ENCODE measurements around the gene KRT16. TPM values are rescaled to one million over a fixed set of nuclear protein-coding genes. Genes with fewer than 3 reads are reported as not detected.

KRT16 gene
- total and polyA plus RNA-seq, 2 experiments from 2014 or later: 0.90 to 2.5 TPM

GRCh38 chr17:41639492-41640473, 27.2 kb upstream of the KRT16 start:
- no peak overlapping the region for H3K9ac ChIP-seq
- H2AFZ ChIP-seq: no peak overlapping the region
- TF ChIP-seq EZH2phosphoT487 (IDR thresholded peaks at IDR 0.05; ENCODE audit: insufficient read depth, low read depth) (no peak), EZH2 (IDR thresholded peaks at IDR 0.05; ENCODE audit: insufficient read depth, poor library complexity, severe bottlenecking) (no peak)
- H3K79me2 ChIP-seq (ENCODE audit: insufficient read depth): no peaks in the 10 kb centered on the region
- no peaks in the 10 kb centered on the region; the same call in 1 of the 2 replicates for H3K27me3 ChIP-seq (replicated peaks; ENCODE audit: insufficient read depth)
- in situ Hi-C loops (cut with MboI): no loop called here
- H3K4me3 ChIP-seq: no peak overlapping the region
- DNase-seq: no peak
- H3K4me1 ChIP-seq (ENCODE audit: insufficient read depth): no peaks in the 10 kb centered on the region
- H3K27ac ChIP-seq: no peak overlapping the region
- 83 to 85% methylated on average over 6 to 7 of the region's 7 CpGs for WGBS, 2 experiments (ENCODE audit: low coverage in 1 of 2, low lambda C conversion rate in 2 of 2, missing lambda C conversion rate in 2 of 2)
- H3F3A ChIP-seq (ENCODE audit: insufficient read depth): no peaks in the 10 kb centered on the region
- H3K36me3 ChIP-seq (ENCODE audit: low read depth): no peaks in the 10 kb centered on the region
- H3K4me2 ChIP-seq (ENCODE audit: unreplicated experiment): no peak overlapping the region
- H3K9me2 ChIP-seq (ENCODE audit: insufficient read depth): no peaks in the 10 kb centered on the region
- no peaks in the 10 kb centered on the region for H3K9me3 ChIP-seq (ENCODE audit: low read depth)
- no peaks in the 10 kb centered on the region for H4K20me1 ChIP-seq (ENCODE audit: insufficient read depth)

GRCh38 chr17:41638941-41639340, 26.4 kb upstream of the KRT16 start:
- Histone ChIP-seq H3K4me3 (no peak overlapping the region), H3K9me2 (ENCODE audit: insufficient read depth) (no peaks in the 10 kb centered on the region), H3K36me3 (ENCODE audit: low read depth) (no peaks in the 10 kb centered on the region), H3K27me3 (replicated peaks; ENCODE audit: insufficient read depth) (no peaks in the 10 kb centered on the region; the same call in 1 of the 2 replicates), H3K9ac (no peak overlapping the region), H3K27ac (no peak overlapping the region), H3K9me3 (ENCODE audit: low read depth) (no peaks in the 10 kb centered on the region), H2AFZ (no peak overlapping the region), H3F3A (ENCODE audit: insufficient read depth) (no peaks in the 10 kb centered on the region), H3K4me1 (ENCODE audit: insufficient read depth) (no peaks in the 10 kb centered on the region), H3K79me2 (ENCODE audit: insufficient read depth) (no peaks in the 10 kb centered on the region), H4K20me1 (ENCODE audit: insufficient read depth) (no peaks in the 10 kb centered on the region), H3K4me2 (ENCODE audit: unreplicated experiment) (no peak overlapping the region)
- DNase-seq: no peak
- in situ Hi-C loops (cut with MboI): no loop called here
- no peak for TF ChIP-seq EZH2phosphoT487 (IDR thresholded peaks at IDR 0.05; ENCODE audit: insufficient read depth, low read depth)
- TF ChIP-seq EZH2 (IDR thresholded peaks at IDR 0.05; ENCODE audit: insufficient read depth, poor library complexity, severe bottlenecking): no peak
- 83 to 87% methylated on average over 3 to 6 of the region's 6 CpGs for WGBS, 2 experiments (ENCODE audit: low coverage in 1 of 2, low lambda C conversion rate in 2 of 2, missing lambda C conversion rate in 2 of 2)

DNA sequence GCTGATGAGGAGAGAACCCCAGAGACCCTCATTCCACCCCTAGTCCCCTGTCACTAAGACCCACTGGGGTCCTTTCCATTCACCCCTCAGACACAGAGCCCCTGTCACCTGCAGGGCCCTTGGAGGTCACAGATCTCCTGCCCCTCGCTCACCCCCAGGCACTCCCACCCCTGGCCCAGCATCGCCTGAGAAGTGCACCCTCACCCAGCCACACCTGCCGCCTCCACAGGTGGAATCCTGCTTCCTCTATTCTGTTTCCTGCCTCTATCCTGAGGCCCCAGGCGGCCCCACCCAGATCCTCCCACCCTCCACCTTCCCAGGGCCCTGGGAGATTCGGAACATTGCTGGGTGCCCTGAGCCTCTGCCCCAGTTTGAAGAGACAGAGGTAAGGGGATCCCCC, 25.6 kb upstream of the KRT16 start:
- no peaks in the 10 kb centered on the region for H3K36me3 ChIP-seq (ENCODE audit: low read depth)
- H3K4me3 ChIP-seq: no peak overlapping the region
- no peak for TF ChIP-seq EZH2phosphoT487 (IDR thresholded peaks at IDR 0.05; ENCODE audit: insufficient read depth, low read depth)
- TF ChIP-seq EZH2 (IDR thresholded peaks at IDR 0.05; ENCODE audit: insufficient read depth, poor library complexity, severe bottlenecking): no peak
- WGBS, 2 experiments (ENCODE audit: low coverage in 1 of 2, low lambda C conversion rate in 2 of 2, missing lambda C conversion rate in 2 of 2): 81% methylated on average over 2 to 5 of the region's 5 CpGs
- no peak overlapping the region for H3K4me2 ChIP-seq (ENCODE audit: unreplicated experiment)
- no peak for DNase-seq
- H3K9me3 ChIP-seq (ENCODE audit: low read depth): no peaks in the 10 kb centered on the region
- no peaks in the 10 kb centered on the region for H3F3A ChIP-seq (ENCODE audit: insufficient read depth)
- no peaks in the 10 kb centered on the region for H3K4me1 ChIP-seq (ENCODE audit: insufficient read depth)
- in situ Hi-C loops (cut with MboI): no loop called here
- no peaks in the 10 kb centered on the region; the same call in 1 of the 2 replicates for H3K27me3 ChIP-seq (replicated peaks; ENCODE audit: insufficient read depth)
- H3K79me2 ChIP-seq (ENCODE audit: insufficient read depth): no peaks in the 10 kb centered on the region
- H3K27ac ChIP-seq: no peak overlapping the region
- no peaks in the 10 kb centered on the region for H3K9me2 ChIP-seq (ENCODE audit: insufficient read depth)
- H4K20me1 ChIP-seq (ENCODE audit: insufficient read depth): no peaks in the 10 kb centered on the region
- no peak overlapping the region for H3K9ac ChIP-seq
- H2AFZ ChIP-seq: no peak overlapping the region

- Histone ChIP-seq H3K9me2 (ENCODE audit: insufficient read depth) (no peaks in the 10 kb centered on the region), H3K79me2 (ENCODE audit: insufficient read depth) (no peaks in the 10 kb centered on the region), H3K4me3 (no peak overlapping the region), H2AFZ (no peak overlapping the region), H3K9ac (no peak overlapping the region), H3K9me3 (ENCODE audit: low read depth) (no peaks in the 10 kb centered on the region), H3K4me1 (ENCODE audit: insufficient read depth) (no peaks in the 10 kb centered on the region), H3F3A (ENCODE audit: insufficient read depth) (no peaks in the 10 kb centered on the region), H4K20me1 (ENCODE audit: insufficient read depth) (no peaks in the 10 kb centered on the region), H3K36me3 (ENCODE audit: low read depth) (no peaks in the 10 kb centered on the region), H3K27me3 (replicated peaks; ENCODE audit: insufficient read depth) (no peaks in the 10 kb centered on the region; the same call in 1 of the 2 replicates), H3K4me2 (ENCODE audit: unreplicated experiment) (no peak overlapping the region), H3K27ac (no peak overlapping the region)
- no peak for TF ChIP-seq EZH2phosphoT487 (IDR thresholded peaks at IDR 0.05; ENCODE audit: insufficient read depth, low read depth)
- TF ChIP-seq EZH2 (IDR thresholded peaks at IDR 0.05; ENCODE audit: insufficient read depth, poor library complexity, severe bottlenecking): no peak
- WGBS, 2 experiments (ENCODE audit: low coverage in 1 of 2, low lambda C conversion rate in 2 of 2, missing lambda C conversion rate in 2 of 2): 95 to 96% methylated on average over 7 to 9 of the region's 9 CpGs
- in situ Hi-C loops (cut with MboI): no loop called here
- no peak for DNase-seq
Measured at GRCh38 chr17:41636652-41637051, 24.1 kb upstream of the KRT16 start.

All from GM23248 (cell line).